Activated naive CD8-positive, alpha-beta T cell treated with anti-CD3 and anti-CD28 coated beads, Interleukin-2, amount 50 U/mL, for 24 hours (primary cell): ENCODE results near the gene TTC3.
A peak's percentile ranks its signal among the peaks of the same experiment; 100 is the strongest.
"Not testable (repeated sequence)": the region's sequence is repeated elsewhere in the genome, so short reads cannot be mapped to it uniquely, and the experiment has no call there.

Experiments
- ATAC-seq: fragments of 150-1000 bp; cut with Tn5 transposase; one replicate; pipeline ENCODE4 v1.10.0; 2021
- DNase-seq: peaks from one replicate; pipeline ENCODE4 v3.0.0; 2021
- H3K27ac Mint-ChIP-seq: one replicate; pipeline ENCODE4 v1.8.0; 2021; ENCODE audit warnings: mild to moderate bottlenecking, mixed read lengths
- H3K27me3 Mint-ChIP-seq: one replicate; pipeline ENCODE4 v1.8.0; 2021; ENCODE audit warnings: mixed read lengths
- H3K36me3 Mint-ChIP-seq: one replicate; pipeline ENCODE4 v1.8.0; 2021; ENCODE audit warnings: low read depth, mixed read lengths
- H3K4me1 Mint-ChIP-seq: one replicate; pipeline ENCODE4 v1.8.0; 2021; ENCODE audit warnings: mixed read lengths
- H3K4me3 Mint-ChIP-seq: one replicate; pipeline ENCODE4 v1.8.0; 2021; ENCODE audit warnings: mild to moderate bottlenecking, moderate library complexity, mixed read lengths
- H3K9me3 Mint-ChIP-seq: one replicate; pipeline ENCODE4 v1.8.0; 2021; ENCODE audit warnings: mixed read lengths

Gene TTC3

GRCh38 chr21:37139154-37139553 lies 66.1 kb downstream of the TTC3 start:
- DNase-seq (no peak), ATAC-seq (no peak)
- H3K27ac Mint-ChIP-seq: no peak overlapping the region
- H3K36me3 Mint-ChIP-seq: peaks cover 58% of the 10 kb centered on the region
- no peaks in the 10 kb centered on the region for H3K27me3 Mint-ChIP-seq
- no peaks in the 10 kb centered on the region for H3K9me3 Mint-ChIP-seq
- no peak overlapping the region for H3K4me3 Mint-ChIP-seq
- peaks cover 14% of the 10 kb centered on the region for H3K4me1 Mint-ChIP-seq

- no peak overlapping the region for H3K27ac Mint-ChIP-seq
- DNase-seq (no peak), ATAC-seq (no peak)
- peaks cover 14% of the 10 kb centered on the region for H3K4me1 Mint-ChIP-seq
- peaks cover 62% of the 10 kb centered on the region for H3K36me3 Mint-ChIP-seq
- no peaks in the 10 kb centered on the region for H3K27me3 Mint-ChIP-seq
- no peak overlapping the region for H3K4me3 Mint-ChIP-seq
- H3K9me3 Mint-ChIP-seq: no peaks in the 10 kb centered on the region
Observed at GRCh38 chr21:37139902-37140301, 66.8 kb downstream of the TTC3 start.

GRCh38 chr21:37143392-37143791 lies 70.3 kb downstream of the TTC3 start:
- H3K27me3 Mint-ChIP-seq, H3K4me1 Mint-ChIP-seq, ATAC-seq, H3K9me3 Mint-ChIP-seq, DNase-seq, H3K27ac Mint-ChIP-seq, H3K4me3 Mint-ChIP-seq: not testable (repeated sequence)
- peaks cover 54% of the 10 kb centered on the region for H3K36me3 Mint-ChIP-seq

- no peak overlapping the region for H3K4me3 Mint-ChIP-seq
- H3K27me3 Mint-ChIP-seq: no peaks in the 10 kb centered on the region
- DNase-seq (no peak), ATAC-seq (no peak)
- peaks cover 59% of the 10 kb centered on the region for H3K36me3 Mint-ChIP-seq
- no peaks in the 10 kb centered on the region for H3K9me3 Mint-ChIP-seq
- peaks cover 10% of the 10 kb centered on the region for H3K4me1 Mint-ChIP-seq
- peak overlapping the region; percentile 3 for H3K27ac Mint-ChIP-seq
Observed at GRCh38 chr21:37145635-37146111, 72.6 kb downstream of the TTC3 start.

GRCh38 chr21:37146320-37147235 lies 73.5 kb downstream of the TTC3 start:
- Mint-ChIP-seq H3K27ac (peak overlapping the region; percentile 2), H3K36me3 (peaks cover 58% of the 10 kb centered on the region)

GRCh38 chr21:37149411-37149810 lies 76.4 kb downstream of the TTC3 start:
- Mint-ChIP-seq H3K4me1 (peaks cover 10% of the 10 kb centered on the region), H3K9me3 (no peaks in the 10 kb centered on the region), H3K36me3 (peaks cover 46% of the 10 kb centered on the region), H3K27ac (no peak overlapping the region), H3K4me3 (no peak overlapping the region), H3K27me3 (no peaks in the 10 kb centered on the region)
- ATAC-seq (no peak), DNase-seq (no peak)

More at GRCh38 chr21:37146320-37147235, 73.5 kb downstream of the TTC3 start:
- Mint-ChIP-seq H3K9me3 (no peaks in the 10 kb centered on the region), H3K27me3 (no peaks in the 10 kb centered on the region), H3K4me3 (no peak overlapping the region), H3K4me1 (peaks cover 10% of the 10 kb centered on the region)
- ATAC-seq (no peak), DNase-seq (no peak)

- H3K27me3 Mint-ChIP-seq: no peaks in the 10 kb centered on the region
- DNase-seq: no peak
- H3K9me3 Mint-ChIP-seq: no peaks in the 10 kb centered on the region
- no peak for ATAC-seq
- H3K36me3 Mint-ChIP-seq: peaks cover 31% of the 10 kb centered on the region
- no peak overlapping the region for H3K27ac Mint-ChIP-seq
- no peak overlapping the region for H3K4me3 Mint-ChIP-seq
- H3K4me1 Mint-ChIP-seq: no peaks in the 10 kb centered on the region
Observed at GRCh38 chr21:37153196-37153934, 80.3 kb downstream of the TTC3 start.

GRCh38 chr21:37153935-37154350 lies 80.9 kb downstream of the TTC3 start:
- Mint-ChIP-seq H3K4me3 (no peak overlapping the region), H3K27me3 (no peaks in the 10 kb centered on the region), H3K36me3 (peaks cover 34% of the 10 kb centered on the region), H3K9me3 (no peaks in the 10 kb centered on the region), H3K4me1 (peaks cover 5% of the 10 kb centered on the region), H3K27ac (no peak overlapping the region)
- ATAC-seq (no peak), DNase-seq (no peak)

- Mint-ChIP-seq H3K4me3 (no peak overlapping the region), H3K4me1 (peaks cover 15% of the 10 kb centered on the region), H3K27me3 (no peaks in the 10 kb centered on the region), H3K36me3 (peaks cover 37% of the 10 kb centered on the region), H3K9me3 (no peaks in the 10 kb centered on the region), H3K27ac (no peak overlapping the region)
- DNase-seq (no peak), ATAC-seq (no peak)
Observed at GRCh38 chr21:37155186-37155585, 82.1 kb downstream of the TTC3 start.

- H3K27ac Mint-ChIP-seq: no peak overlapping the region
Observed at GRCh38 chr21:37157938-37158337, 84.9 kb downstream of the TTC3 start.

GRCh38 chr21:37159053-37159776 lies 86.2 kb downstream of the TTC3 start:
- H3K9me3 Mint-ChIP-seq: no peaks in the 10 kb centered on the region
- ATAC-seq (peak; percentile 91), DNase-seq (peak; percentile 20)
- H3K4me1 Mint-ChIP-seq: peaks cover 15% of the 10 kb centered on the region
- peaks cover 36% of the 10 kb centered on the region for H3K36me3 Mint-ChIP-seq
- no peak overlapping the region for H3K4me3 Mint-ChIP-seq
- H3K27me3 Mint-ChIP-seq: no peaks in the 10 kb centered on the region
- peak overlapping the region; percentile 70 for H3K27ac Mint-ChIP-seq

More at GRCh38 chr21:37157938-37158337, 84.9 kb downstream of the TTC3 start:
- no peaks in the 10 kb centered on the region for H3K27me3 Mint-ChIP-seq
- no peak overlapping the region for H3K4me3 Mint-ChIP-seq
- H3K36me3 Mint-ChIP-seq: peaks cover 39% of the 10 kb centered on the region
- DNase-seq: no peak
- ATAC-seq: no peak
- H3K4me1 Mint-ChIP-seq: peaks cover 15% of the 10 kb centered on the region
- H3K9me3 Mint-ChIP-seq: no peaks in the 10 kb centered on the region

GRCh38 chr21:37159949-37160348 lies 86.9 kb downstream of the TTC3 start:
- H3K27ac Mint-ChIP-seq: peak overlapping the region; percentile 70
- H3K27me3 Mint-ChIP-seq: no peaks in the 10 kb centered on the region
- no peak for ATAC-seq
- H3K36me3 Mint-ChIP-seq: peaks cover 38% of the 10 kb centered on the region
- no peaks in the 10 kb centered on the region for H3K9me3 Mint-ChIP-seq
- peaks cover 15% of the 10 kb centered on the region for H3K4me1 Mint-ChIP-seq
- DNase-seq: no peak
- H3K4me3 Mint-ChIP-seq: no peak overlapping the region

GRCh38 chr21:37164742-37165141 lies 91.7 kb downstream of the TTC3 start:
- DNase-seq: no peak
- Mint-ChIP-seq H3K27me3 (no peaks in the 10 kb centered on the region), H3K4me1 (peaks cover 2% of the 10 kb centered on the region), H3K9me3 (no peaks in the 10 kb centered on the region), H3K27ac (no peak overlapping the region), H3K36me3 (peaks cover 21% of the 10 kb centered on the region), H3K4me3 (no peak overlapping the region)
- ATAC-seq: no peak

GRCh38 chr21:37165586-37165985 lies 92.5 kb downstream of the TTC3 start:
- DNase-seq (no peak), ATAC-seq (no peak)
- no peaks in the 10 kb centered on the region for H3K4me1 Mint-ChIP-seq
- peaks cover 23% of the 10 kb centered on the region for H3K36me3 Mint-ChIP-seq
- no peak overlapping the region for H3K4me3 Mint-ChIP-seq
- no peaks in the 10 kb centered on the region for H3K9me3 Mint-ChIP-seq
- H3K27ac Mint-ChIP-seq: no peak overlapping the region
- H3K27me3 Mint-ChIP-seq: no peaks in the 10 kb centered on the region
